Thymus (tissue), 11 donors: Measurements from ENCODE around the gene ERLIN1. TPM values are rescaled to one million over a fixed set of nuclear protein-coding genes. Genes with fewer than 3 reads are reported as not detected.
A peak's percentile ranks its signal among the peaks of the same experiment; 100 is the strongest.

Source experiments
- DNase-seq, 9 donors: peaks; one replicate each; pipeline ENCODE4 v3.0.0-alpha.2; 2013; ENCODE audit warnings: low spot score in 9 of 9, low read depth in 6 of 9, missing footprints in 1 of 9
- H3K27ac ChIP-seq, 2 donors: one replicate each; pipeline ENCODE4 v1.5.1; 2013; ENCODE audit warnings: control low read depth in 1 of 2, low read depth in 1 of 2, low read length in 1 of 2, mild to moderate bottlenecking in 1 of 2, moderate library complexity in 1 of 2
- H3K27me3 ChIP-seq, 2 donors: one replicate each; pipeline ENCODE4 v1.5.1; 2013; ENCODE audit warnings: low read length in 1 of 2; ENCODE audit not compliant: control insufficient read depth in 2 of 2, insufficient read depth in 1 of 2
- H3K36me3 ChIP-seq, 2 donors: one replicate each; pipeline ENCODE4 v1.5.1; 2013; ENCODE audit warnings: low read length in 1 of 2, mild to moderate bottlenecking in 1 of 2, moderate library complexity in 1 of 2; ENCODE audit not compliant: control insufficient read depth in 2 of 2, insufficient read depth in 2 of 2
- H3K4me1 ChIP-seq, 2 donors: one replicate each; pipeline ENCODE4 v1.5.1; 2013; ENCODE audit warnings: low read length in 2 of 2; ENCODE audit not compliant: control insufficient read depth in 2 of 2, insufficient read depth in 2 of 2
- H3K4me3 ChIP-seq, 2 donors: one replicate each; pipeline ENCODE4 v1.5.1; 2013; ENCODE audit warnings: low read length in 2 of 2, control low read depth in 1 of 2, mild to moderate bottlenecking in 1 of 2
- H3K9me3 ChIP-seq, 2 donors: one replicate each; pipeline ENCODE4 v1.5.1; 2013; ENCODE audit warnings: low read length in 1 of 2, mild to moderate bottlenecking in 1 of 2; ENCODE audit not compliant: control insufficient read depth in 2 of 2, insufficient read depth in 1 of 2
- WGBS: extraction: QIAGEN DNeasy Blood & Tissue Kit; methylation state at CpG from one replicate; pipeline ENCODE4 v1.1.7; 2013; 5-methylcytosine and 5-hydroxymethylcytosine counted together
- polyA plus RNA-seq: library from polyadenylated mRNA; stranded (reverse); fragments of 200-250 nt; gene quantifications from one replicate; pipeline ENCODE4 v1.2.3, GENCODE V29; 2013
- total RNA-seq: library from RNA; stranded (reverse); fragments of 120-200 nt; gene quantifications from one replicate; pipeline ENCODE4 v1.2.4, GENCODE V29; 2013
- donor health status: healthy.

Gene ERLIN1
- total and polyA plus RNA-seq, 2 donors: 8.2 to 12.1 TPM

DNA sequence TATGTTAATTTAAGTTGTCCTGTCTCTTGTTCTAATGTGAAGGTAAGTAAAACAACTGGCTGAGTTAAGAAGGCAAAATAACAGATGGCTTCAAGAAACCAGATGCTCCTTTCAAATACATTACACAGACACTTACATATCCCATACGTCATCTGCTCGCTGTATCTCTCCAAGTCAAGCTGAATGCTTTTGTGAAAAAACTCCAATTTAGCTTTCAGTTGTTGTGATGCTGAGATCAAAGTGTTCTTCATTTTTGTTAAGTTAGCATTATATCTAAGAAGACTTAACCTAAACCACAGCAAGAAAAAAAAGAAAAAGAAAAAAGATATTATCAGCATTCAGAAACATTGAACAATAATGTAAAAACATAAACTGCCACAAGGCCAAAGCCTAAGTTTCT, 18.5 kb upstream of the ERLIN1 start:
- DNase-seq: peak in 2 of 9 donors; percentile 12 to 41
- peaks cover 38 to 62% of the 10 kb centered on the region in 2 donors for H3K36me3 ChIP-seq
- H3K4me3 ChIP-seq: no peak overlapping the region
- no peaks in the 10 kb centered on the region for H3K9me3 ChIP-seq
- H3K4me1 ChIP-seq: no peaks in the 10 kb centered on the region
- WGBS: 54% methylated on average over 2 of the region's 2 CpGs
- H3K27me3 ChIP-seq: no peaks in the 10 kb centered on the region
- H3K27ac ChIP-seq: no peak overlapping the region

DNA sequence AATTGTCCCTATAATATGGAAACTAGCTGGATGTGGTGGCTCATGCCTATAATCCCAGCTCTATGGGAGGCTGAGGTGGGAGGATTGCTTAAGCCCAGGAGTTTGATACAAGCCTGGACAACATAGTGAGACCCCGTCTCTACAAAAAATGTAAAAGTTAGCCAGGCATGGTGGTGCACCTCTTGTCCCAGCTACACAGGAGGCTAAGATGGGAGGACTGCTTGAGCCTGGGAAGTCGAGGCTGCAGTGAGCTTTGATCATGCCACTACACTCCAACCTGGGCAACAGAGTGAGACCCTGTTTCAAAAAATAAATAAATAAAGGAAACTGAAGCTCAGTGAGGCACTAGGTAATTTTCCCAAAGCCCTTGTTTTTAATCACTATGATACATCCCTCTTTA, 15.7 kb upstream of the ERLIN1 start:
- Histone ChIP-seq H3K27me3 (no peaks in the 10 kb centered on the region), H3K36me3 (peaks cover 33 to 54% of the 10 kb centered on the region in 2 donors), H3K4me1 (no peaks in the 10 kb centered on the region), H3K27ac (no peak overlapping the region), H3K4me3 (no peak overlapping the region), H3K9me3 (no peaks in the 10 kb centered on the region)
- DNase-seq: no peak
- WGBS: 97% methylated on average over 2 of the region's 2 CpGs

DNA sequence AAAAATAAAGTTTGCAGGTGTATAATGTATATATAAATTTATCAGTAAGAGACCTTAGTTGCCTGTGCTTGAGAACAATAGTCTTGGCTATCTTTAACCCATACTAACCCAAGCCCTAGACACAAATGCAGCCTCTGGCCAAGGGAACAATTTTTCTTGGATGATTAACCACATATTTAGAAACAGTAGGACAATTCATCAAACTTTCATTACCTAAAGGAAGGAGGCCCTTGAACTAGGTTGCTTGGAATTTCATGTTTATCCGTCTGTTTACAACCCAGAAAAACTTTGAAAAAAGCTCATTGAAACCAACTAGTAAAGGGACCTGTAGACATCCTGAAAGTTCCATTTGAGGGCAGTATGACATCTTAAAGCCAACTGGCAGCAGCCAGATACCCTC, 8.9 kb upstream of the ERLIN1 start:
- Histone ChIP-seq H3K27me3 (no peaks in the 10 kb centered on the region), H3K36me3 (peaks cover 31 to 65% of the 10 kb centered on the region in 2 donors), H3K9me3 (no peaks in the 10 kb centered on the region), H3K4me1 (no peaks in the 10 kb centered on the region), H3K27ac (no peak overlapping the region), H3K4me3 (no peak overlapping the region)
- no peak for DNase-seq
- WGBS: 99% methylated on average over 1 of the region's 1 CpG

DNA sequence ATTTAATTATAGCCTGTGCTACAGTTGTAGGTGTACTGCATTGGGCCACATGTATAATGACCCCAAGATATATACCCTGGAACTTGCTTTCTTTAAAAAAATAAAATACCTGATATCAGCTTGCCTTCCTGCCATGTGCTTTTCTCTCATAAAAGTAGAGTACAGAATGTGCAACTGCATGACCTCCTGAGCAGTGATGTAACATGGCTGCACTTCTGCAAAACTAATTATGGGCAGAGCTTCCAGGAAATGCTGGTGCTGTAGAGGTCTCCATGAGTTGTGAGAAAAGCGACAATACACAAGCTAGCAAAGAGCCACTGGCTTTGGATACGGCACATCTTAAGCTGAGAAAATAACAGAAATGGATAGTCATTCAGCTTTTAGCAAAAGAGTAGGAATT, 6.5 kb upstream of the ERLIN1 start:
- H3K4me1 ChIP-seq: no peaks in the 10 kb centered on the region
- no peak for DNase-seq
- WGBS: 97% methylated on average over 2 of the region's 2 CpGs
- no peak overlapping the region for H3K27ac ChIP-seq
- H3K27me3 ChIP-seq: no peaks in the 10 kb centered on the region
- H3K4me3 ChIP-seq: no peak overlapping the region
- H3K36me3 ChIP-seq: peaks cover 28 to 55% of the 10 kb centered on the region in 2 donors
- H3K9me3 ChIP-seq: no peaks in the 10 kb centered on the region

DNA sequence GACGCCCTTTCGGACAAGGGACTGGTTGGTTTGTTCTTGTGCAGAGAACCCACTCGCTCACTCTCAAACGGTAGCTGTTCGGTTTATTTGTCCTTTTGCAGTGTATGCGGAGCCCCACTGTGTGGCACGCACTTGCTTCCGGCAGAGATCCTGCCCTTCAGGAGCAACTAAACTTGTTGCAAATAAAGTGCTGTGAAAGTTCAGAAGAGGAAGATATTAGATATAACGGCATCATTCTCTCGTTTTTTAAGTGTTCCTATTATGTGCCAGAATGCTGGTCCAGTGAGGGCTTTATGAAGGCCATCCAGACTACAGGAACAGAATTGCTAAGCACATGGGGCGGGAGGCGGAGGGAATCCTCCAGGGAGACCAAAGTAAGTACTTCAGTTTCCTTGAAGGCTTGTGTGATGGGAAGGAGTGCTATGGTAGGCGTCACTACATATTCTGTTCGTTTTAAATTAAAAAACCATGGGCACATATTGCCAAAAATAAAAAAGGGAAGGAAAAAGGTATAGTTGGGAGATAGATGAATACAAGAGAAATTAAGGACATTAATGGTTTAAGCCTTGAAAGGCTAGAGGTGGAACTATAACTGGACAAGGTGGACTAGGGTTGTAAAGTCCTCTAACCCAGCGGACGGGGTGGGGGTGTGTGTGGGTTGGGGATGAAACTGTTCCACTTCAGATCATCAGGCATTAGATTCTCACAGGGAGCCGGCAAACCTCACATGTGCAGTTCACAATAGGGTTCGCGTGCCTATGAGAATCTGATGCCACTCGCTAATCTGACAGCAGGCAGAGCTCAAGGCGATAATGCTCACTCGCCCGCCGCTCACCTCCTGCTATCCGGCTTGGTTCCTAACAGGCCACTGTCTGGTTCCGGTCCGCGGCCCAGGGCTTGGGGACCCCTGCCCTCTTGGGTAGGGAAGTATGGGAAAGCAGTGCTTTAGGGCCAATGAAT, 704 bp upstream of the ERLIN1 start:
- no peaks in the 10 kb centered on the region for H3K9me3 ChIP-seq
- H3K27ac ChIP-seq: peak overlapping the region; percentile 88 to 92
- peaks cover 15 to 27% of the 10 kb centered on the region in 2 donors for H3K36me3 ChIP-seq
- no peaks in the 10 kb centered on the region for H3K27me3 ChIP-seq
- H3K4me3 ChIP-seq: peak overlapping the region; percentile 86 to 90
- H3K4me1 ChIP-seq: peaks cover 8 to 12% of the 10 kb centered on the region in 2 donors
- peak in 1 of 9 donors; percentile 10 for DNase-seq
- 41% methylated on average over 28 of the region's 28 CpGs for WGBS

DNA sequence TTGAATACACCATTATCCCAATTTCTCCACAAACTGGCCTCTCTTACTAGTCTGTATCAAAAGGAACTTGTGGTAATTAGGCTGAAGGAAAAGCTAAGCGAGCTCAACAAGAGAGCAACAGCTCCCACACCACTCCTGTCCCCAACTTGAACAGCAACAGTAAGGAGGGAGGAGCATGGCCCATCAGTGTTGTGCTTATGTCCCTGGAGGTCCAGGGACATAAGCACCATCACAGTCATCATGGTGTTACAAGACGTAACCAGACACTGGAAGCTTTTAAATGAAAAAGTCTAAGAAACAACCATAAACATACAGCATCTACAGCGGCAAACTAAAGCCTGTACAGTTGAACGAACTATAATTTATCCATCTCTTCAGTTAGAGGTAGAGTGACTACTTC, 989 bp downstream of the ERLIN1 start:
- Histone ChIP-seq H3K27ac (peak overlapping the region; percentile 69 to 81), H3K4me1 (peaks cover 8 to 12% of the 10 kb centered on the region in 2 donors), H3K27me3 (no peaks in the 10 kb centered on the region), H3K36me3 (peaks cover 6 to 16% of the 10 kb centered on the region in 2 donors), H3K4me3 (peak overlapping the region; percentile 86 to 90), H3K9me3 (no peaks in the 10 kb centered on the region)
- WGBS: 1% methylated on average over 4 of the region's 4 CpGs
- DNase-seq: peak in 6 of 9 donors; percentile 11 to 44 (median 17)

DNA sequence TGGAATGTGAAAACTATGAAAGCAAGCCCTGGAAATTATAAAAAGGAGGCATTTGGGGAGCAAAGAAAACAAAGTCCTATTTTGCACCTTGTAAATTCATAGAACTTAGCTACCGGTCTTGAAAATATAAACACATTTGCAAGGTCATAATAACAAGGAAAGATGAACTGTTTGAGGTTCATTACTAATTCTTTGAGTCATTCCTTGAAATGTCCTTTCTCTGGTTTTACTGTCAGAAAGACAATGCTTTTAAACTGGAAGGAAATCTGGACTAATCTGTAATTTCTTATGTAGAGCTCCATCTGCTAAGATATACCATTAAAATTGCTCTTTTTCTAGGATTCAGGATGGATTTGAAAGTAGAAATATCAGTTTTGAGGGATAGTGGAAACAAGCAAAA, 1.4 kb downstream of the ERLIN1 start:
- H3K4me3 ChIP-seq: peak overlapping the region; percentile 86 to 90
- no peak overlapping the region for H3K27ac ChIP-seq
- peaks cover 8 to 12% of the 10 kb centered on the region in 2 donors for H3K4me1 ChIP-seq
- no peaks in the 10 kb centered on the region for H3K9me3 ChIP-seq
- no peak for DNase-seq
- peaks cover 4 to 18% of the 10 kb centered on the region in 2 donors for H3K36me3 ChIP-seq
- H3K27me3 ChIP-seq: no peaks in the 10 kb centered on the region
- WGBS: 31% methylated on average over 1 of the region's 1 CpG

DNA sequence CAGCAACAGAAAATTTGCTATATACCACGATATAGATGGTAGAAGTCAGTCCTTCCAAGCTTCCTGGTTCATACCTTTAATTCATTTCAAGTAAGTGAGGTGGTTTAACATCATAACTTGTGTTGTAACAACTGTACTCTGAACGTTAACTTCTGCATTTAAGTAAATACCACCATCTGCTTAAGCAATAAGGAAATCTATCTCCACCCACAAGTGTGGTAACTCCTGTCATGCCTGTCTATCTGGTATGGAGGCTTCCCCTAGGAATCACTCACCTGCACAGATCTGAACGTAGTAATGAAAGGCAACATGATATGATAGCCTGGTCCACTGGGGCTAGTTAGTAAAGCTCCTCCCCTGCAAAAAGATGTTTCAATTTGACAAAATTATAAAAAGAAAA, 2.3 kb downstream of the ERLIN1 start:
- no peak overlapping the region for H3K4me3 ChIP-seq
- peaks cover 4 to 23% of the 10 kb centered on the region in 2 donors for H3K36me3 ChIP-seq
- H3K4me1 ChIP-seq: peaks cover 8 to 12% of the 10 kb centered on the region in 2 donors
- H3K27ac ChIP-seq: no peak overlapping the region
- no peaks in the 10 kb centered on the region for H3K9me3 ChIP-seq
- no peaks in the 10 kb centered on the region for H3K27me3 ChIP-seq
- DNase-seq: no peak
- WGBS: 14% methylated on average over 3 of the region's 3 CpGs

DNA sequence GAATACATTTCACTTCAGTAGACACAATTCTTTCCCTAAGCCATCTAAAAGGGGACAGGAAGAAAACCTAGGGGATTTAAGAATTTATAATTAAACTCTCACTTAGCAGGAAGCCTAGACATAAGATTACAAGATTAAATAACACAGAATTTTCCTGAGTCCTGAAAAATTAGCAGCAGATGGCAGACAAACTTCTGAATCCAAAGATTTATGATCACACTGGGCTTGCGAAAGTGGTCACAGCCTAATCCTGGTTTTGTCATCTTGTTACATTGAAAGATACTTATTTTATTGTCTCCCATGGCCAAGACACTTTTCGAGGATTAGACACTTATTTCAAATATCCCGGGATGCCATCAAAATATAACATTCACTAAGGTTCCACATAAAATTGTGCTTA, 2.9 kb downstream of the ERLIN1 start:
- Histone ChIP-seq H3K27ac (no peak overlapping the region), H3K36me3 (peaks cover 4 to 24% of the 10 kb centered on the region in 2 donors), H3K9me3 (no peaks in the 10 kb centered on the region), H3K4me1 (peaks cover 8 to 12% of the 10 kb centered on the region in 2 donors), H3K27me3 (no peaks in the 10 kb centered on the region), H3K4me3 (no peak overlapping the region)
- 93% methylated on average over 3 of the region's 3 CpGs for WGBS
- DNase-seq: no peak
